ENCODE data around the gene VENTX. TPM values are rescaled to one million over a fixed set of nuclear protein-coding genes. Genes with fewer than 3 reads are reported as not detected.
"Not testable (repeated sequence)": the region's sequence is repeated elsewhere in the genome, so short reads cannot be mapped to it uniquely, and the experiment has no call there.

The VENTX gene
- polyA plus RNA-seq, 1 experiment, result not detected

DNA sequence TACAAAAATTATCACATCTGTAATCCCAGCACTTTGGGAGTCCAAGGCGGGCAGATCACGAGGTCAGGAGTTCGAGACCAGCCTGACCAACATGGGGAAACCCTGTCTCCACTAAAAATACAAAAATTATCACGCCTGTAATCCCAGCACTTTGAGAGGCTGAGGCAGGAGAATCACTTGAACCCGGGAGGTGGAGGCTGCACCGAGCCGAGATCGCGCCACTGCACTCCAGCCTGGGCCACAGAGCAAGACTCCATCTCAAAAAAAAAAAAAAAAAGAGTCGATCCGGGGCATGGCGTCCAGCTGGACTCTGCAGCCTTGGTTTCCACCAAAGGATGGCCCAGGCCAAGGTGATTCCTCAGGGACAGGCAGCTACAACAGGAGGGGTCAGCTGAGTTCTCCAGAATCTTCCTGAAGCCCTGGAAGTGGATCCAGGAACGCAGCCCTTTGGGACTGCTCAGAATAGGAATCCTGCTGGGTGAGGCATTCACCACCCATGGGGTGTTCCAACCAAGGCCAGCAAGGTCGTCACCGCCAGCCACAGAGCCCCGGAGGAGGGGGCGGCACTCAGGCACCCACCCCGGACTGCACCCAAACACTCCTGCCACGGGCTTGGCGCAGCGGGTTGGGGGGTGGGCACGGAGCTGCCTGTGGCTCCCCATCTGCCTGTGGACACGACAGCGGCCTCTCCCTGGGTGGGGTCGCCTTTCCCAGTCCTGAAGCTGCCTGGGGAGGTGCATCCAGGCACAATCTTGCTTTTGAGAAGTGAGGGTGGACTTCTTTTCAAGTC lies 19.7 kb upstream of the VENTX start:
- Histone ChIP-seq H3K4me3 (ENCODE audit: low read depth, low read length) (no peak overlapping the region), H3K36me3 (ENCODE audit: control insufficient read depth, insufficient read depth, low read length) (no peaks in the 10 kb centered on the region), H3K27me3 (ENCODE audit: control insufficient read depth, insufficient read depth, low read length) (no peaks in the 10 kb centered on the region)
- no peak for DNase-seq (ENCODE audit: low read depth)
- POLR2A ChIA-PET, result no interaction called here
- CTCF ChIA-PET, result no interaction called here
- TF ChIP-seq, protein P1, sequence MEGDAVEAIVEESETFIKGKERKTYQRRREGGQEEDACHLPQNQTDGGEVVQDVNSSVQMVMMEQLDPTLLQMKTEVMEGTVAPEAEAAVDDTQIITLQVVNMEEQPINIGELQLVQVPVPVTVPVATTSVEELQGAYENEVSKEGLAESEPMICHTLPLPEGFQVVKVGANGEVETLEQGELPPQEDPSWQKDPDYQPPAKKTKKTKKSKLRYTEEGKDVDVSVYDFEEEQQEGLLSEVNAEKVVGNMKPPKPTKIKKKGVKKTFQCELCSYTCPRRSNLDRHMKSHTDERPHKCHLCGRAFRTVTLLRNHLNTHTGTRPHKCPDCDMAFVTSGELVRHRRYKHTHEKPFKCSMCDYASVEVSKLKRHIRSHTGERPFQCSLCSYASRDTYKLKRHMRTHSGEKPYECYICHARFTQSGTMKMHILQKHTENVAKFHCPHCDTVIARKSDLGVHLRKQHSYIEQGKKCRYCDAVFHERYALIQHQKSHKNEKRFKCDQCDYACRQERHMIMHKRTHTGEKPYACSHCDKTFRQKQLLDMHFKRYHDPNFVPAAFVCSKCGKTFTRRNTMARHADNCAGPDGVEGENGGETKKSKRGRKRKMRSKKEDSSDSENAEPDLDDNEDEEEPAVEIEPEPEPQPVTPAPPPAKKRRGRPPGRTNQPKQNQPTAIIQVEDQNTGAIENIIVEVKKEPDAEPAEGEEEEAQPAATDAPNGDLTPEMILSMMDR (IDR thresholded peaks at IDR 0.05; ENCODE audit: insufficient read depth, low read depth, low read length), result no peak

DNA sequence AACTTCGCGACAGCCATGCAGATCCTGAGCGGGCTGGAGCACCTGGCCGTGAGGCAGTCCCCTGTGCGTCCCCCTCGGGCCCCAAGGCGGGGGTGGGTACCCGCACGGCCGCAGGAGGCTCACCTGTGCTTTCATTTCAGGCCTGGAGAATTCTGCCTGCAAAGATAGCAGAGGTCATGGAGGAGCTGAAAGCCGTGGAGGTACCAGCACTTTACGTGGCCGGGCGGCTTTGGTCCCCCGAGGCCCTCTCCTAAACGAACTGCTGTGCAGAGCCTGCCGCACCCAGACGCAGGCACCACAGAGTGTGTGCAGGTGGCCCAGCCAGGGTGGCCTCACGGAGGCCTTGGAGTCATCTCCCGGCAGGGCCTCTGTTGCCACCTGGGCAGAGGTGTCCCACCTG lies 18.8 kb upstream of the VENTX start:
- H3K4me3 ChIP-seq (ENCODE audit: low read depth, low read length), result no peak overlapping the region
- ChIA-PET POLR2A (no interaction called here), CTCF (interaction anchor here (0.8 kb wide), 1 partner anchor 39 kb away, joined by 4 read pairs; no protein-coding TSS in a partner anchor)
- H3K27me3 ChIP-seq (ENCODE audit: control insufficient read depth, insufficient read depth, low read length), result no peaks in the 10 kb centered on the region
- no peaks in the 10 kb centered on the region for H3K36me3 ChIP-seq (ENCODE audit: control insufficient read depth, insufficient read depth, low read length)
- no peak for DNase-seq (ENCODE audit: low read depth)
- TF ChIP-seq, protein P1 (IDR thresholded peaks at IDR 0.05; ENCODE audit: insufficient read depth, low read depth, low read length), result no peak

DNA sequence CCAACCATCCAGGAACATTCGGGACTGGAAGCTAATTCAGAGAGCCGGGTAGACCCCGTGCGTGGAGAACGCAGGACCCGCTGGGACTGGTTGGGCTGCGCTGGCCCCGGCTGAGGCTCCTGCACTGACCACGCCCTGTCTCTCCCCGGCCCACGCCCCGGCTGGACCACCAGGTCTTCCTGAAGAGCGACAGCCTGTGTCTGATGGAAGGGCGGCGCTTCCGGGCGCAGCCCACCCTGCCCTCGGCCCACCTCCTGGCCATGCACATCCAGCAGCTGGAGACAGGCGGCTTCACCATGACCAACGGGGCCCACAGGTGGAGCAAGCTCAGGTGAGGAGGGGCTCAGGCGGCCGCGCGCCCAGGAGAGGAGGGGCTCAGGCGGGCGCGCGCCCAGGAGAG lies 17.9 kb upstream of the VENTX start:
- POLR2A ChIA-PET, result no interaction called here
- no peak for DNase-seq (ENCODE audit: low read depth)
- Histone ChIP-seq H3K36me3 (ENCODE audit: control insufficient read depth, insufficient read depth, low read length) (no peaks in the 10 kb centered on the region), H3K27me3 (ENCODE audit: control insufficient read depth, insufficient read depth, low read length) (no peaks in the 10 kb centered on the region), H3K4me3 (ENCODE audit: low read depth, low read length) (no peak overlapping the region)
- TF ChIP-seq, protein P1 (IDR thresholded peaks at IDR 0.05; ENCODE audit: insufficient read depth, low read depth, low read length), result no peak
- CTCF ChIA-PET, result no interaction called here

DNA sequence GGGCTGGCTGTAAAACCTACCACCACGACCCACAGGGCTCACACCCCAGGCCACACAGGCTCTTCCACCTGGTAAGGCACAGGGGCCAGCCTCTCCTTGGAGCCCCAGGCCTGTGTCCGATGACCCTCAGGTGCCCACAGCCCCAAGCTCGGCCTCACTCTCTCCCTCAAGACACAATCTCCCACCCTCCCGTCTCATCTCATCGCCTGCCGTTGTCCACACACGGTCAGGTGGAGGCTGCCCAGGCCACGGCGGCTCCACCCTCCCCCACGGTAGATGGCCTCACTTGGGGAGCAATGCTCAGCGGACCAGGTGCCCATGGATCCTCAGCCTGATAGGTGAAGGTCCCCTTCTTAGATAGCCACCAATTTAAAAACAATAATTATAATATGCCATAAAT lies 16.3 kb upstream of the VENTX start:
- no peaks in the 10 kb centered on the region for H3K27me3 ChIP-seq (ENCODE audit: control insufficient read depth, insufficient read depth, low read length)
- TF ChIP-seq, protein P1 (IDR thresholded peaks at IDR 0.05; ENCODE audit: insufficient read depth, low read depth, low read length), result no peak
- H3K36me3 ChIP-seq (ENCODE audit: control insufficient read depth, insufficient read depth, low read length), result no peaks in the 10 kb centered on the region
- DNase-seq (ENCODE audit: low read depth), result no peak
- ChIA-PET POLR2A (no interaction called here), CTCF (no interaction called here)
- no peak overlapping the region for H3K4me3 ChIP-seq (ENCODE audit: low read depth, low read length)

DNA sequence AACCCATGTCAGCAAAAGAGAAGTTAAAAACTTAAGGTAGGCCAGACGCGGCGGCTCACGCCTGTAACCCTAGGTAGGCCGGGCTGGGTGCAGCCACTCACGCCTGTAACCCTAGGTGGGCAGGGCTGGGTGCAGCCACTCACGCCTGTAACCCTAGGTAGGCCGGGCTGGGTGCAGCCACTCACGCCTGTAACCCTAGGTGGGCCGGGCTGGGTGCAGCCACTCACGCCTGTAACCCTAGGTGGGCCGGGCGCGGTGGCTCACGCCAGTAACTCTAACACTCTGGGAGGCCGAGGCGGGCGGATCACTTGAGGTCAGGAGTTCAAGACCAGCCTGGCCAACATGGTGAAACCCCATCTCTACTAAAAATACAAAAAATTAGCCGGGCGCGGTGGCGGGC lies 15.9 kb upstream of the VENTX start:
- POLR2A ChIA-PET; DNase-seq (ENCODE audit: low read depth): not testable (repeated sequence)

DNA sequence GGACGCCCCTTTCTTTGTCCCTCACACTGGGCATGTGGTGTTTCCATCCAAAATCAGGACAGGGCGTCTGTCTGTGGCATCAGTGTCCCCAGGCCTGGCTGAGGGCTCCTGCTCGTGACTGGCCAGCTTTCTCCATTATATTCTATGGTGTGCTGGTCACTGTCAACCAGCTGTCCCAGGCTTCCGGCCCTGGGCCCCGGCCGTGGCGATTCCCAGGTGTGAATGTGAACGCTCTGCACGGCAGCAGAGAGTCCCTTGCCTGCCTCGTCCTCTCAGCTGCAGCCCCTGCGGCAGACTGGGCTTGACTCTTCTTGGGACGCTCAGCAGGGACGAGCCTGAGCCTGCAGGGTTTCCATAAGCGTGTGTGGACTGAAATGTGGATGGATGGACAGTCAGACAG lies 13.6 kb upstream of the VENTX start:
- TF ChIP-seq, protein P1 (IDR thresholded peaks at IDR 0.05; ENCODE audit: insufficient read depth, low read depth, low read length), result no peak
- H3K27me3 ChIP-seq (ENCODE audit: control insufficient read depth, insufficient read depth, low read length), result peaks cover 7% of the 10 kb centered on the region
- POLR2A ChIA-PET, result no interaction called here
- DNase-seq (ENCODE audit: low read depth), result no peak
- CTCF ChIA-PET, result no interaction called here
- H3K36me3 ChIP-seq (ENCODE audit: control insufficient read depth, insufficient read depth, low read length), result no peaks in the 10 kb centered on the region
- H3K4me3 ChIP-seq (ENCODE audit: low read depth, low read length), result no peak overlapping the region

More for the DNA sequence above, 15.9 kb upstream of the VENTX start:
- CTCF ChIA-PET; H3K36me3 ChIP-seq (ENCODE audit: control insufficient read depth, insufficient read depth, low read length); H3K4me3 ChIP-seq (ENCODE audit: low read depth, low read length); H3K27me3 ChIP-seq (ENCODE audit: control insufficient read depth, insufficient read depth, low read length): not testable (repeated sequence)
